ENCODE data around the gene ZBTB7B. TPM values are rescaled to one million over a fixed set of nuclear protein-coding genes. Genes with fewer than 3 reads are reported as not detected.

ZBTB7B gene
- total and polyA plus RNA-seq, 9 of the 15 experiments (the other 6 are each of a cell fraction or from before 2014, with no cell fraction given) = 0.04 to 46.5 (median 15.2) TPM

GRCh38 chr1:154974102-154974807 is 28.3 kb upstream of the ZBTB7B start, which contains the start of gene CKS1B (continued):
- TF ChIP-seq PKNOX1 (IDR thresholded peaks at IDR 0.05) (peak; percentile 85), FOXM1 (IDR thresholded peaks at IDR 0.05; ENCODE audit: low read depth) (peak; percentile 99), FOXM1 (CRISPR knock-in tag; IDR thresholded peaks at IDR 0.05; ENCODE audit: low read depth) (peak; percentile 81; the same call in 1 of the 2 replicates), DMBX1 (CRISPR knock-in tag; IDR thresholded peaks at IDR 0.05; ENCODE audit: borderline replicate concordance) (peak; percentile 66; the same call in 1 of the 2 replicates)
- TF ChIP-seq, protein P1, sequence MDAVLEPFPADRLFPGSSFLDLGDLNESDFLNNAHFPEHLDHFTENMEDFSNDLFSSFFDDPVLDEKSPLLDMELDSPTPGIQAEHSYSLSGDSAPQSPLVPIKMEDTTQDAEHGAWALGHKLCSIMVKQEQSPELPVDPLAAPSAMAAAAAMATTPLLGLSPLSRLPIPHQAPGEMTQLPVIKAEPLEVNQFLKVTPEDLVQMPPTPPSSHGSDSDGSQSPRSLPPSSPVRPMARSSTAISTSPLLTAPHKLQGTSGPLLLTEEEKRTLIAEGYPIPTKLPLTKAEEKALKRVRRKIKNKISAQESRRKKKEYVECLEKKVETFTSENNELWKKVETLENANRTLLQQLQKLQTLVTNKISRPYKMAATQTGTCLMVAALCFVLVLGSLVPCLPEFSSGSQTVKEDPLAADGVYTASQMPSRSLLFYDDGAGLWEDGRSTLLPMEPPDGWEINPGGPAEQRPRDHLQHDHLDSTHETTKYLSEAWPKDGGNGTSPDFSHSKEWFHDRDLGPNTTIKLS (IDR thresholded peaks at IDR 0.05; ENCODE audit: borderline replicate concordance, low read depth) = peak; percentile 82; the same call in 1 of the 2 replicates

- DNase-seq (ENCODE audit: extremely low read depth in 1 of 4, low spot score in 3 of 4) (peak; percentile 84 to 98 (median 89)), ATAC-seq (peak; percentile 58), FAIRE-seq (no peak)
- WGBS (ENCODE audit: insufficient coverage, low coverage, missing lambda C conversion rate) = 1% methylated on average over 28 of the region's 30 CpGs
- H3K27me3 ChIP-seq (ENCODE audit: control insufficient read depth in 2 of 2, insufficient read depth in 2 of 2, low read length in 2 of 2) = no peaks in the 10 kb centered on the region; a peak in 1 of 5 replicates
- H3K4me3 ChIP-seq = peak overlapping the region; percentile 66
- peaks cover 39 to 46% of the 10 kb centered on the region in 2 experiments for H3K4me1 ChIP-seq (replicated peaks in 1 of 2; ENCODE audit: control insufficient read depth in 2 of 2, insufficient read depth in 2 of 2, low read length in 2 of 2)
- ChIA-PET POLR2A (interaction anchor here (0.6 to 8.3 kb wide), 10 partner anchors 8 to 45 kb away, joined by 3 to 80 read pairs (median 4); partner anchors contain the start of genes FLAD1, LENEP, PBXIP1 and PYGO2), CTCF (ENCODE audit: low intra/inter-chr PET ratio) (interaction anchor here (0.6 to 2.3 kb wide), 4 partner anchors 21 to 43 kb away, joined by 3 to 11 read pairs (median 4); no protein-coding TSS in a partner anchor)
- no peaks in the 10 kb centered on the region for H3K9me3 ChIP-seq (replicated peaks; ENCODE audit: control insufficient read depth, insufficient read depth, low read depth, low read length)
- H3K27ac ChIP-seq (ENCODE audit: extremely low read depth, low read depth, low read length) = peak overlapping the region; percentile 99
- in situ Hi-C loops (cut with MboI) (no loop called here), intact Hi-C loops (cut with micrococcal nuclease) (loop anchor here (1.0 to 5.0 kb wide), 2 partner anchors 26 to 87 kb away; partner anchors contain the start of gene EFNA4)
- no peaks in the 10 kb centered on the region for H4K20me1 ChIP-seq (replicated peaks; ENCODE audit: control insufficient read depth, insufficient read depth, low read length)
- no TSS peak for BruUV-seq (replicated peaks)
- peaks cover 33% of the 10 kb centered on the region for H3K36me3 ChIP-seq (ENCODE audit: control insufficient read depth, insufficient read depth, low read length)
- peak overlapping the region; percentile 89 to 97 for H3K9ac ChIP-seq (ENCODE audit: insufficient read depth in 1 of 2, low read depth in 2 of 2, low read length in 2 of 2)
- H3K9me1 ChIP-seq (ENCODE audit: control insufficient read depth, insufficient read depth, low read length) = no peaks in the 10 kb centered on the region
- peak overlapping the region; percentile 81 for H2AFZ ChIP-seq (ENCODE audit: low read depth, low read length)
- H3K4me2 ChIP-seq (ENCODE audit: insufficient read depth, low read length) = peak overlapping the region; percentile 98
- H3K79me2 ChIP-seq (ENCODE audit: control insufficient read depth, insufficient read depth, low read length) = peaks cover 79% of the 10 kb centered on the region
- TF ChIP-seq SRSF3 (IDR thresholded peaks at IDR 0.05; ENCODE audit: insufficient read depth, low read length) = no peak
- TF ChIP-seq, protein P2, sequence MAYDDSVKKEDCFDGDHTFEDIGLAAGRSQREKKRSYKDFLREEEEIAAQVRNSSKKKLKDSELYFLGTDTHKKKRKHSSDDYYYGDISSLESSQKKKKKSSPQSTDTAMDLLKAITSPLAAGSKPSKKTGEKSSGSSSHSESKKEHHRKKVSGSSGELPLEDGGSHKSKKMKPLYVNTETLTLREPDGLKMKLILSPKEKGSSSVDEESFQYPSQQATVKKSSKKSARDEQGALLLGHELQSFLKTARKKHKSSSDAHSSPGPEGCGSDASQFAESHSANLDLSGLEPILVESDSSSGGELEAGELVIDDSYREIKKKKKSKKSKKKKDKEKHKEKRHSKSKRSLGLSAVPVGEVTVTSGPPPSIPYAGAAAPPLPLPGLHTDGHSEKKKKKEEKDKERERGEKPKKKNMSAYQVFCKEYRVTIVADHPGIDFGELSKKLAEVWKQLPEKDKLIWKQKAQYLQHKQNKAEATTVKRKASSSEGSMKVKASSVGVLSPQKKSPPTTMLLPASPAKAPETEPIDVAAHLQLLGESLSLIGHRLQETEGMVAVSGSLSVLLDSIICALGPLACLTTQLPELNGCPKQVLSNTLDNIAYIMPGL (CRISPR knock-in tag; IDR thresholded peaks at IDR 0.05) = 0 out of 2 replicates have a peak, but pooled peaks have one; percentile 18
- 0 out of 2 replicates have a peak, but pooled peaks have one; percentile 1 for TF ChIP-seq BRD4 (IDR thresholded peaks at IDR 0.05)
- TF ChIP-seq KLF1 (tag; IDR thresholded peaks at IDR 0.05) = 0 out of 2 replicates have a peak, but pooled peaks have one; percentile 42
- TF ChIP-seq NR4A1 (CRISPR knock-in tag; IDR thresholded peaks at IDR 0.05) = 0 out of 2 replicates have a peak, but pooled peaks have one; percentile 0
- TF ChIP-seq NR4A1 (tag; IDR thresholded peaks at IDR 0.05) = no peak
- peak; percentile 80 for TF ChIP-seq RBFOX2 (IDR thresholded peaks at IDR 0.05; ENCODE audit: low read depth, low read length)
Observed at GRCh38 chr1:154974808-154975408, 27.7 kb upstream of the ZBTB7B start.

Measured in K562 (cell line).